DMS153 treated with DMSO at 0.1 percent for 48 hours (cell line): ENCODE measurements around the gene DSG2.

Source experiments
- DNase-seq: peaks from one replicate; lab custom pipeline; 2025; ENCODE audit not compliant: unreplicated experiment; lab: John Stamatoyannopoulos, UW

Gene DSG2

GRCh38 chr18:31587529-31587928 lies 89.6 kb downstream of the DSG2 start:
- DNase-seq: no peak

- no peak for DNase-seq
Measured at GRCh38 chr18:31590570-31590969, 92.6 kb downstream of the DSG2 start.

- DNase-seq: no peak
Measured at GRCh38 chr18:31591113-31591512, 93.1 kb downstream of the DSG2 start.

GRCh38 chr18:31591628-31592027 lies 93.7 kb downstream of the DSG2 start, which contains the start of gene TTR:
Gene TTR (plus strand): TSS chr18:31591877. CDS start chr18:31591903, 26 bp downstream.
- DNase-seq: no peak

GRCh38 chr18:31592506-31593157 lies 94.7 kb downstream of the DSG2 start:
- no peak for DNase-seq

GRCh38 chr18:31595121-31595771 lies 97.3 kb downstream of the DSG2 start:
- DNase-seq: no peak

- DNase-seq: no peak
Measured at GRCh38 chr18:31596081-31596872, 98.3 kb downstream of the DSG2 start.

- no peak for DNase-seq
Measured at GRCh38 chr18:31598021-31598805, 100.2 kb downstream of the DSG2 start.
